ENCODE measurements around the gene PDLIM1. TPM values are rescaled to one million over a fixed set of nuclear protein-coding genes. Genes with fewer than 3 reads are reported as not detected.

The PDLIM1 gene
- total RNA-seq, 1 experiment from 2014 or later = 67.4 TPM

DNA sequence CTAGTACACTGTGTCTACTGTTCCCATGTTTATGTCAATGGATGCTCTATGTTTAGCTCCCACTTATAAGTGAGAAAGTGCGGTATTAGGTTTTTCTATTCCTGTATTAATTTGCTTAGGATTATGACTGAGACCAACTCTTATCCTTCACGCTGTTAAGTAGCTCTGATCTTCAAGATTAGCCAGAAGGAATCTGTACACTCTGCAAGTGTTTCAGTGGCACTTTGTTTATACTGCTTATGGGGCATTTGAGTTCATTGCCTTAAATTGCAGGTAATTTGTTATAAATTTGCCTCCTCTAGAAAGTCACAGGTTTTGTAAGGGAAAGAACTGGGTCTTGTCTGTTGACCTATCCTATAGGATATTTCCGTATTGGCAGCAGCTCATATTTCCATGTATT lies 103.2 kb downstream of the PDLIM1 start:
- Histone ChIP-seq H3K27ac (ENCODE audit: low read depth, low read length) (no peak overlapping the region), H4K20me1 (ENCODE audit: insufficient read depth) (no peaks in the 10 kb centered on the region; the same call in 1 of the 2 replicates), H3K4me3 (replicated peaks in 1 of 2; ENCODE audit: low read depth in 1 of 2, low read length in 2 of 2) (no peak overlapping the region), H2AFZ (ENCODE audit: low read depth, low read length, poor library complexity, severe bottlenecking) (no peak overlapping the region), H3K9me3 (ENCODE audit: control insufficient read depth in 1 of 2, insufficient read depth in 1 of 2, low read depth in 1 of 2, low read length in 2 of 2) (no peaks in the 10 kb centered on the region), H3K4me2 (ENCODE audit: low read length) (no peak overlapping the region), H3K4me1 (ENCODE audit: control insufficient read depth in 1 of 2, insufficient read depth in 2 of 2, low read length in 2 of 2) (peaks cover 0 to 9% of the 10 kb centered on the region in 2 experiments; a peak in 2 of 4 replicates), H3K79me2 (ENCODE audit: insufficient read depth, low read length) (no peaks in the 10 kb centered on the region), H3K27me3 (ENCODE audit: insufficient read depth, low read length) (no peaks in the 10 kb centered on the region), H3K9me2 (ENCODE audit: insufficient read depth) (no peaks in the 10 kb centered on the region), H3K9ac (ENCODE audit: low read length) (no peak overlapping the region), H3K36me3 (ENCODE audit: control insufficient read depth in 1 of 2, insufficient read depth in 2 of 2, low read length in 2 of 2) (no peaks in the 10 kb centered on the region)
- RAD21 ChIA-PET (ENCODE audit: low non-redundant PET in 1 of 2, low total read pairs in 2 of 2, uncharacterized antibody in 2 of 2, unreplicated experiment in 2 of 2) = interaction anchor here in 1 of 2 experiments (0.7 kb wide), 1 partner anchor 559 kb away, joined by 3 read pairs; no protein-coding TSS in a partner anchor
- no peak for TF ChIP-seq JUND (IDR thresholded peaks at IDR 0.05)
- no peak for TF ChIP-seq CEBPB (IDR thresholded peaks at IDR 0.05; ENCODE audit: low read depth)
- TF ChIP-seq EZH2phosphoT487 (IDR thresholded peaks at IDR 0.05; ENCODE audit: borderline replicate concordance) = no peak
- no peak for TF ChIP-seq TCF7L2 (IDR thresholded peaks at IDR 0.05; ENCODE audit: borderline replicate concordance, extremely low read depth, insufficient read depth, insufficient read length)
- no peak for TF ChIP-seq SRF (IDR thresholded peaks at IDR 0.05; ENCODE audit: low read depth)
- TF ChIP-seq POLR2AphosphoS5 (IDR thresholded peaks at IDR 0.05; ENCODE audit: low read depth, low read length) = no peak
- no peak for TF ChIP-seq EGR1 (IDR thresholded peaks at IDR 0.05; ENCODE audit: low read depth)
- TF ChIP-seq, protein P1, sequence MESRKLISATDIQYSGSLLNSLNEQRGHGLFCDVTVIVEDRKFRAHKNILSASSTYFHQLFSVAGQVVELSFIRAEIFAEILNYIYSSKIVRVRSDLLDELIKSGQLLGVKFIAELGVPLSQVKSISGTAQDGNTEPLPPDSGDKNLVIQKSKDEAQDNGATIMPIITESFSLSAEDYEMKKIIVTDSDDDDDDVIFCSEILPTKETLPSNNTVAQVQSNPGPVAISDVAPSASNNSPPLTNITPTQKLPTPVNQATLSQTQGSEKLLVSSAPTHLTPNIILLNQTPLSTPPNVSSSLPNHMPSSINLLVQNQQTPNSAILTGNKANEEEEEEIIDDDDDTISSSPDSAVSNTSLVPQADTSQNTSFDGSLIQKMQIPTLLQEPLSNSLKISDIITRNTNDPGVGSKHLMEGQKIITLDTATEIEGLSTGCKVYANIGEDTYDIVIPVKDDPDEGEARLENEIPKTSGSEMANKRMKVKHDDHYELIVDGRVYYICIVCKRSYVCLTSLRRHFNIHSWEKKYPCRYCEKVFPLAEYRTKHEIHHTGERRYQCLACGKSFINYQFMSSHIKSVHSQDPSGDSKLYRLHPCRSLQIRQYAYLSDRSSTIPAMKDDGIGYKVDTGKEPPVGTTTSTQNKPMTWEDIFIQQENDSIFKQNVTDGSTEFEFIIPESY (IDR thresholded peaks at IDR 0.05; ENCODE audit: extremely low read depth, insufficient replicate concordance, low read length) = no peak
- TF ChIP-seq ZFX (IDR thresholded peaks at IDR 0.05) = no peak
- no peak for TF ChIP-seq YY1 (IDR thresholded peaks at IDR 0.05; ENCODE audit: extremely low read depth, insufficient replicate concordance, low read depth, low read length)
- no peak for TF ChIP-seq CBX3 (IDR thresholded peaks at IDR 0.05; ENCODE audit: low read depth)
- no peak for TF ChIP-seq POLR2A (IDR thresholded peaks at IDR 0.05; ENCODE audit: borderline replicate concordance, extremely low read depth, insufficient read depth, insufficient read length)
- TF ChIP-seq, protein P2, sequence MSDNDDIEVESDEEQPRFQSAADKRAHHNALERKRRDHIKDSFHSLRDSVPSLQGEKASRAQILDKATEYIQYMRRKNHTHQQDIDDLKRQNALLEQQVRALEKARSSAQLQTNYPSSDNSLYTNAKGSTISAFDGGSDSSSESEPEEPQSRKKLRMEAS (IDR thresholded peaks at IDR 0.05) = no peak
- no peak for TF ChIP-seq RAD21 (IDR thresholded peaks at IDR 0.05; ENCODE audit: low read depth)
- TF ChIP-seq SIN3A (IDR thresholded peaks at IDR 0.05; ENCODE audit: low read depth) = no peak
- no peak for TF ChIP-seq ELF1 (IDR thresholded peaks at IDR 0.05; ENCODE audit: borderline replicate concordance, low read depth)
- CTCF ChIA-PET = no interaction called here
- BruUV-seq (replicated peaks) = no TSS peak
- no peak for ATAC-seq
- intact Hi-C loops (cut with micrococcal nuclease) = no loop called here
- DNase-seq (ENCODE audit: low read depth, low spot score) = no peak
- POLR2A ChIA-PET = no interaction called here

Other genes with a start within 250 kb of the PDLIM1 start
- 0.47 TPM for gene CYP2C8, start 221.5 kb downstream of the PDLIM1 start, total RNA-seq (2021; ENCODE audit: unreplicated experiment)
- not detected for gene ACSM6, start 96.8 kb downstream of the PDLIM1 start, total RNA-seq (2021; ENCODE audit: unreplicated experiment)

Measured in HCT116 (cell line).